ENCODE measurements around the gene KDM8.
"Not testable (repeated sequence)": the region's sequence is repeated elsewhere in the genome, so short reads cannot be mapped to it uniquely, and the experiment has no call there.

KDM8 gene

GRCh38 chr16:27241658-27242057 is 38.3 kb downstream of the KDM8 start:
- Histone ChIP-seq H3K9me3 (ENCODE audit: control insufficient read depth, low read length) (no peaks in the 10 kb centered on the region), H3K36me3 (ENCODE audit: control insufficient read depth, insufficient read depth, low read length) (no peaks in the 10 kb centered on the region), H3K27me3 (ENCODE audit: control insufficient read depth, insufficient read depth, low read length, poor library complexity, severe bottlenecking) (no peaks in the 10 kb centered on the region), H3K4me3 (ENCODE audit: insufficient read depth, low read depth, low read length) (no peak overlapping the region), H3K4me1 (ENCODE audit: control insufficient read depth, insufficient read depth, low read length) (peaks cover 26% of the 10 kb centered on the region), H3K27ac (ENCODE audit: insufficient read depth, low read depth, low read length, poor library complexity, severe bottlenecking) (no peak overlapping the region)
- 85 to 87% methylated on average over 12 to 13 of the region's 13 CpGs for WGBS, 2 experiments

GRCh38 chr16:27242398-27242797 is 39.1 kb downstream of the KDM8 start:
- no peaks in the 10 kb centered on the region for H3K36me3 ChIP-seq (ENCODE audit: control insufficient read depth, insufficient read depth, low read length)
- no peak overlapping the region for H3K27ac ChIP-seq (ENCODE audit: insufficient read depth, low read depth, low read length, poor library complexity, severe bottlenecking)
- H3K4me3 ChIP-seq (ENCODE audit: insufficient read depth, low read depth, low read length) = no peak overlapping the region
- H3K27me3 ChIP-seq (ENCODE audit: control insufficient read depth, insufficient read depth, low read length, poor library complexity, severe bottlenecking) = no peaks in the 10 kb centered on the region
- no peaks in the 10 kb centered on the region for H3K9me3 ChIP-seq (ENCODE audit: control insufficient read depth, low read length)
- 95% methylated on average over 2 of the region's 2 CpGs for WGBS, 2 experiments
- peaks cover 19% of the 10 kb centered on the region for H3K4me1 ChIP-seq (ENCODE audit: control insufficient read depth, insufficient read depth, low read length)

GRCh38 chr16:27242868-27243590 is 39.7 kb downstream of the KDM8 start:
- Histone ChIP-seq H3K27me3 (ENCODE audit: control insufficient read depth, insufficient read depth, low read length, poor library complexity, severe bottlenecking) (no peaks in the 10 kb centered on the region), H3K27ac (ENCODE audit: insufficient read depth, low read depth, low read length, poor library complexity, severe bottlenecking) (peak overlapping the region; percentile 57), H3K36me3 (ENCODE audit: control insufficient read depth, insufficient read depth, low read length) (no peaks in the 10 kb centered on the region), H3K4me1 (ENCODE audit: control insufficient read depth, insufficient read depth, low read length) (peaks cover 15% of the 10 kb centered on the region), H3K4me3 (ENCODE audit: insufficient read depth, low read depth, low read length) (no peak overlapping the region), H3K9me3 (ENCODE audit: control insufficient read depth, low read length) (no peaks in the 10 kb centered on the region)
- 53 to 55% methylated on average over 13 of the region's 13 CpGs for WGBS, 2 experiments

GRCh38 chr16:27243725-27244362 is 40.5 kb downstream of the KDM8 start:
- Histone ChIP-seq H3K27me3 (ENCODE audit: control insufficient read depth, insufficient read depth, low read length, poor library complexity, severe bottlenecking) (no peaks in the 10 kb centered on the region), H3K9me3 (ENCODE audit: control insufficient read depth, low read length) (no peaks in the 10 kb centered on the region), H3K36me3 (ENCODE audit: control insufficient read depth, insufficient read depth, low read length) (no peaks in the 10 kb centered on the region), H3K27ac (ENCODE audit: insufficient read depth, low read depth, low read length, poor library complexity, severe bottlenecking) (no peak overlapping the region), H3K4me3 (ENCODE audit: insufficient read depth, low read depth, low read length) (no peak overlapping the region), H3K4me1 (ENCODE audit: control insufficient read depth, insufficient read depth, low read length) (peaks cover 15% of the 10 kb centered on the region)
- 92 to 94% methylated on average over 11 of the region's 11 CpGs for WGBS, 2 experiments

- Histone ChIP-seq H3K9me3 (ENCODE audit: control insufficient read depth, low read length) (no peaks in the 10 kb centered on the region), H3K27ac (ENCODE audit: insufficient read depth, low read depth, low read length, poor library complexity, severe bottlenecking) (no peak overlapping the region), H3K4me1 (ENCODE audit: control insufficient read depth, insufficient read depth, low read length) (peaks cover 15% of the 10 kb centered on the region), H3K36me3 (ENCODE audit: control insufficient read depth, insufficient read depth, low read length) (no peaks in the 10 kb centered on the region), H3K27me3 (ENCODE audit: control insufficient read depth, insufficient read depth, low read length, poor library complexity, severe bottlenecking) (no peaks in the 10 kb centered on the region), H3K4me3 (ENCODE audit: insufficient read depth, low read depth, low read length) (no peak overlapping the region)
- 89 to 93% methylated on average over 7 of the region's 7 CpGs for WGBS, 2 experiments
Observed at GRCh38 chr16:27244363-27244755, 41.0 kb downstream of the KDM8 start.

GRCh38 chr16:27245276-27246172 is 42.2 kb downstream of the KDM8 start:
- H3K4me1 ChIP-seq (ENCODE audit: control insufficient read depth, insufficient read depth, low read length) = peaks cover 15% of the 10 kb centered on the region
- 94 to 95% methylated on average over 19 of the region's 19 CpGs for WGBS, 2 experiments
- H3K4me3 ChIP-seq (ENCODE audit: insufficient read depth, low read depth, low read length) = no peak overlapping the region
- no peaks in the 10 kb centered on the region for H3K36me3 ChIP-seq (ENCODE audit: control insufficient read depth, insufficient read depth, low read length)
- H3K27ac ChIP-seq (ENCODE audit: insufficient read depth, low read depth, low read length, poor library complexity, severe bottlenecking) = no peak overlapping the region
- H3K9me3 ChIP-seq (ENCODE audit: control insufficient read depth, low read length) = no peaks in the 10 kb centered on the region
- H3K27me3 ChIP-seq (ENCODE audit: control insufficient read depth, insufficient read depth, low read length, poor library complexity, severe bottlenecking) = no peaks in the 10 kb centered on the region

- Histone ChIP-seq H3K27me3 (ENCODE audit: control insufficient read depth, insufficient read depth, low read length, poor library complexity, severe bottlenecking) (no peaks in the 10 kb centered on the region), H3K4me1 (ENCODE audit: control insufficient read depth, insufficient read depth, low read length) (peaks cover 15% of the 10 kb centered on the region), H3K4me3 (ENCODE audit: insufficient read depth, low read depth, low read length) (no peak overlapping the region), H3K27ac (ENCODE audit: insufficient read depth, low read depth, low read length, poor library complexity, severe bottlenecking) (no peak overlapping the region), H3K36me3 (ENCODE audit: control insufficient read depth, insufficient read depth, low read length) (no peaks in the 10 kb centered on the region), H3K9me3 (ENCODE audit: control insufficient read depth, low read length) (no peaks in the 10 kb centered on the region)
- WGBS, 2 experiments = 87 to 91% methylated on average over 4 of the region's 4 CpGs
Observed at GRCh38 chr16:27246439-27246838, 43.1 kb downstream of the KDM8 start.

- not testable (repeated sequence) for H3K36me3 ChIP-seq (ENCODE audit: control insufficient read depth, insufficient read depth, low read length); H3K4me3 ChIP-seq (ENCODE audit: insufficient read depth, low read depth, low read length); H3K27me3 ChIP-seq (ENCODE audit: control insufficient read depth, insufficient read depth, low read length, poor library complexity, severe bottlenecking); H3K27ac ChIP-seq (ENCODE audit: insufficient read depth, low read depth, low read length, poor library complexity, severe bottlenecking); H3K9me3 ChIP-seq (ENCODE audit: control insufficient read depth, low read length)
- H3K4me1 ChIP-seq (ENCODE audit: control insufficient read depth, insufficient read depth, low read length) = peaks cover 15% of the 10 kb centered on the region
- WGBS, 2 experiments = 91 to 93% methylated on average over 1 of the region's 1 CpG
Observed at GRCh38 chr16:27247076-27247475, 43.8 kb downstream of the KDM8 start.

GRCh38 chr16:27248036-27248435 is 44.7 kb downstream of the KDM8 start:
- Histone ChIP-seq H3K9me3 (ENCODE audit: control insufficient read depth, low read length) (no peaks in the 10 kb centered on the region), H3K27ac (ENCODE audit: insufficient read depth, low read depth, low read length, poor library complexity, severe bottlenecking) (no peak overlapping the region), H3K27me3 (ENCODE audit: control insufficient read depth, insufficient read depth, low read length, poor library complexity, severe bottlenecking) (no peaks in the 10 kb centered on the region), H3K4me1 (ENCODE audit: control insufficient read depth, insufficient read depth, low read length) (peaks cover 7% of the 10 kb centered on the region), H3K4me3 (ENCODE audit: insufficient read depth, low read depth, low read length) (no peak overlapping the region), H3K36me3 (ENCODE audit: control insufficient read depth, insufficient read depth, low read length) (no peaks in the 10 kb centered on the region)
- WGBS, 2 experiments = 94 to 97% methylated on average over 2 of the region's 2 CpGs

- H3K27me3 ChIP-seq (ENCODE audit: control insufficient read depth, insufficient read depth, low read length, poor library complexity, severe bottlenecking); H3K36me3 ChIP-seq (ENCODE audit: control insufficient read depth, insufficient read depth, low read length); H3K4me3 ChIP-seq (ENCODE audit: insufficient read depth, low read depth, low read length); H3K4me1 ChIP-seq (ENCODE audit: control insufficient read depth, insufficient read depth, low read length); H3K9me3 ChIP-seq (ENCODE audit: control insufficient read depth, low read length); H3K27ac ChIP-seq (ENCODE audit: insufficient read depth, low read depth, low read length, poor library complexity, severe bottlenecking): not testable (repeated sequence)
- 87 to 99% methylated on average over 4 of the region's 4 CpGs for WGBS, 2 experiments
Observed at GRCh38 chr16:27248886-27249285, 45.6 kb downstream of the KDM8 start.
